ENCODE data around the gene DVL1. TPM values are rescaled to one million over a fixed set of nuclear protein-coding genes. Genes with fewer than 3 reads are reported as not detected.

The DVL1 gene
- total and polyA plus RNA-seq, 9 of the 15 experiments (the other 6 are each of a cell fraction or from before 2014, with no cell fraction given): 0.62 to 135 (median 24.3) TPM

GRCh38 chr1:1374929-1375662, 25.9 kb upstream of the DVL1 start, which contains the start of gene AURKAIP1 (continued):
- TF ChIP-seq HOMEZ (CRISPR knock-in tag; IDR thresholded peaks at IDR 0.05) (no peak), CC2D1A (IDR thresholded peaks at IDR 0.05) (no peak; the same call in 1 of the 2 replicates), MTA2 (IDR thresholded peaks at IDR 0.05; ENCODE audit: low read depth) (no peak; the same call in 1 of the 2 replicates), ZNF551 (CRISPR knock-in tag; IDR thresholded peaks at IDR 0.05) (no peak), SMAD1 (IDR thresholded peaks at IDR 0.05; ENCODE audit: low read depth, low read length, partially characterized antibody) (peak; percentile 70), ZNF3 (CRISPR knock-in tag; IDR thresholded peaks at IDR 0.05) (no peak), ATF2 (CRISPR knock-in tag; IDR thresholded peaks at IDR 0.05) (no peak), CREB5 (CRISPR knock-in tag; IDR thresholded peaks at IDR 0.05) (no peak), RBM39 (optimal IDR thresholded peaks at IDR 0.05; ENCODE audit: low read depth, low read length) (no peak), AFF1 (IDR thresholded peaks at IDR 0.05; ENCODE audit: low read depth in 1 of 2, partially characterized antibody in 2 of 2) (peak in 1 of 2 experiments; percentile 91), MYBL2 (IDR thresholded peaks at IDR 0.05; ENCODE audit: low read depth) (no peak; the same call in 1 of the 2 replicates), MYBL2 (CRISPR knock-in tag; IDR thresholded peaks at IDR 0.05; ENCODE audit: borderline replicate concordance) (no peak), ZC3H11A (IDR thresholded peaks at IDR 0.05; ENCODE audit: low read depth, low read length) (peak; percentile 56; the same call in 1 of the 2 replicates), SMARCE1 (IDR thresholded peaks at IDR 0.05) (no peak), FOXA1 (IDR thresholded peaks at IDR 0.05; ENCODE audit: borderline replicate concordance) (no peak), PHTF2 (CRISPR knock-in tag; IDR thresholded peaks at IDR 0.05) (no peak), ZNF707 (CRISPR knock-in tag; conservative IDR thresholded peaks at IDR 0.05) (peak; percentile 59; the same call in 1 of the 2 replicates), KAT8 (IDR thresholded peaks at IDR 0.05; ENCODE audit: low read depth) (no peak), RHOXF2B (CRISPR knock-in tag; conservative IDR thresholded peaks at IDR 0.05) (no peak; the same call in none of the 2 replicates), MTA1 (IDR thresholded peaks at IDR 0.05; ENCODE audit: borderline replicate concordance) (no peak; the same call in none of the 2 replicates)
